HG03439 (cell line): ENCODE measurements around the gene ABLIM2.

Experiments
- ATAC-seq: cut with Tn5 transposase; IDR thresholded peaks from one replicate; pipeline ENCODE4 v1.9.1; 2021; ENCODE audit warnings: mild to moderate bottlenecking, moderate library complexity; ENCODE audit not compliant: unreplicated experiment

ABLIM2 gene

DNA sequence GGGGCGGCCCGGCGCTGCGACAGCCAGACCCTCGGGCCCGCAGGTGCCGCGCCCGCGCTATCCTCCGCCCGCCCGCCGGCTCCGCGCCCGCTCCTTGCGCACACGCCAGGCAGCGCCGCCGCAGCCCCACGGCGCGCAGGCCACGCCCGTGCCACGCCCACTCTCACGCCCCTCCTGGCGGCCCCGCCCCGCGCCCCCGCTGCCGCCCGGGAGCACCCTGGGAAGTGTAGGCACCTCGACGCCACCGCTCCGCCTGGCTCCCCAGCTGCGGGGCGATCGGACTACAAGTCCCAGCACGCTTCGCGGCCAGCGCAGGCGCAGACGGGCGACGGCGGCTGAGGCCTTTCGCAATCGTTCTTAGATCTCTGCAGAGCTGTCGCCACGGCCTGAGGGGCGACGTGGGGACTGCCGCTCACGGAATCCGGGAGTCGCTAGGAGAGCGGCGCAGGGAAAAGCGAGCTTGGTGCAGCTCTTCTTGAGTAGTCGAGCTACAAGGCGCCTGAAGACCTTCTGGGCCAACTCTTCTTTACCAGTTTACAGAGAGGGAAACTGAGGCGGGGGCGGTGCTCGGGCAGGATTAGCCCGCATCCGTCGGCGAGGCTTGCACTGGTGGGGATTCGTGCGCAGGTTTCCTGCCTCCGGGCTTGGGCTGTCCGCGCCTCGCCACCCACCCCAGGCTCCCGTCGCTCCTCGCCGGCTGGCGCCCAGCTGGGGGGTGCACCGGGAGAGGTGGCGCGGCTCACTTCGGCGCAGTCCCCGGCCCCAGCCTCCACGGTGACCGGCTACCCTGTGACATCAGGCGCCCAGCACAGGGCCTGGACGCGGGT lies at the start of gene ABLIM2:
Gene ABLIM2 (minus strand): TSS at position 104 of the 827 bp plus-strand sequence. CDS start 124 bp downstream, outside the sequence.
- peak; percentile 97 for ATAC-seq

DNA sequence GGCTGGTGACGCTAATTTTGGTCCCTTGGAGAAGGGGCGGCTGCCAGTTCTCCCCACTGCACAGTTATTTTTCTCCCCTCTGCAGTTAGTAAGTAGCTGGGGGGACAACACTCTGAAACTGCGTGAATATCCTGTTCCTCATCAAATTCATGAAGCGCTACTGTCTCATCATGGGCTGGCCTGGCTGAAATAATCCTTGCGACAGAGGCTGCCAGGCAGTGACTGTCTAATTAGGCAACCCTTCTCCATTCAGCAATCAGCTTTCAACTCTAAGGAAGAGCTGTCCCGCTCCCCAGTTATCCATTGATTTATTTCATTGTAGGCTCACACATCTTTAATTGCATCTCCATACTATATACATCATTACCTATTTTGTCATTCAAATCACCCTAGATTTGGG lies 48.7 kb upstream of the ABLIM2 start:
- no peak for ATAC-seq

DNA sequence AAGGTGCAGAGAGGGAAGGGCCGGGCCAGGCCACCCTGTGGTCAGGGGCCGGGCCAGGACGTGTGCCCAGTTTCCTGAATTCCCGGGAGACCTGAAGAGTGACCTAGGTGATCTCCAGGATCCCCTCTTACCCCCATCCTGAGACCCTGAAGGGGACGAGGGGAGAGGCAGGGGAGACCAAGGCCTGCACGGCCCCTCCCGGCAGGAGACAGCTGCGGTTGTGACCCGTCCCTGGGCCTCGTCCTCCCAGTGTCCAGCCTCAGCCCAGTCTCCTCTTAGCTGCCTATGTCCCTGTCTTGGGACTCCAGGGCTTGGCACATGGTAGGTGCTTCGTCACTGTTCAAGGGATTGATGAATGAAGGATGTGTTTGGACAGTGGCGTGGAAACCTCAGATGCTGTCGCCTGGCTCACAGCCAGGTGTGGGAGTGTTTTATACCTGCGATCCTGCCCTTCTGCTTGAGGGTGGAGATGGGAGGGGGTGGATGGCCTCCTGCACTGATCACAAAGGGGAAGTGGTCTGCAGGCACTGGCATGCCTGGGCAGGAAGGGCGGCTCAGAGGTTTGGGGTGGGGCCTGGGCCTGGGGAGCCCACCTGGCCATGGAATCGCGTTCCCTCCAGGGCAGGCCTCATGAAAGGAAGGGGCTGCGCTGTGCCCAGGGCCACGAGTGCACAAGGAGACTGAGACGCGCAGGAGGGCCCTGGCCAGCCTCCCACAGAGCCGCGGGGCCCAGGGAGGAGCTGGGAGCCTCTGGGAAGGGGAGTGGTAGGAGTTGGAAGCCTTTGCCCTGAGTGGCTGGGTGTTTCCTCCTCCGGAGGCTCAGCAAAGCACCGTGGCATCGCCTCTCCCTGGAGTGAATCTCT lies 47.4 kb upstream of the ABLIM2 start:
- ATAC-seq: no peak

DNA sequence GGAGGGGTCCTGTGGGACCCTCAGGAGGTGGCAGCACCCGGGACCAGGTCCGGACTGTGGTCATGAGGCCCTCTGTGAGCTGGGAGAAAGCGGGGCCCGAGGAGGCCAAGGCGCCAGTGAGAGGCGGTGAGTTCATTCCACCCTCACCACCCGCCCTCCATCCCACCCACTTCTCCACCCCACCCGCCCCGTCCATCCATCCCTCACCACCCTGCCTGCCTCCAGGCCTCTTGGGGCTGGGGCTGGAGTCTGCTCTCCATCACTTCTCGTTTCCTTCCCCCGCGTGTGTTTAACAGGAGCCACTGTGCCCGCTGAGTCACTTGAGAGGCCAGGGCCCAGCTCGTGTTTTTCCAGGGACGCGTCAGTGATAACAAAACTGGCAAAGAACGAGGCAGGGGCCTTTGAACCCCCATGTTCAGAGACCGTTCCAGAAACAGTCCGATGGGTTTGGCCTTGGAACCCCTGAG lies 46.7 kb upstream of the ABLIM2 start:
- ATAC-seq: no peak

DNA sequence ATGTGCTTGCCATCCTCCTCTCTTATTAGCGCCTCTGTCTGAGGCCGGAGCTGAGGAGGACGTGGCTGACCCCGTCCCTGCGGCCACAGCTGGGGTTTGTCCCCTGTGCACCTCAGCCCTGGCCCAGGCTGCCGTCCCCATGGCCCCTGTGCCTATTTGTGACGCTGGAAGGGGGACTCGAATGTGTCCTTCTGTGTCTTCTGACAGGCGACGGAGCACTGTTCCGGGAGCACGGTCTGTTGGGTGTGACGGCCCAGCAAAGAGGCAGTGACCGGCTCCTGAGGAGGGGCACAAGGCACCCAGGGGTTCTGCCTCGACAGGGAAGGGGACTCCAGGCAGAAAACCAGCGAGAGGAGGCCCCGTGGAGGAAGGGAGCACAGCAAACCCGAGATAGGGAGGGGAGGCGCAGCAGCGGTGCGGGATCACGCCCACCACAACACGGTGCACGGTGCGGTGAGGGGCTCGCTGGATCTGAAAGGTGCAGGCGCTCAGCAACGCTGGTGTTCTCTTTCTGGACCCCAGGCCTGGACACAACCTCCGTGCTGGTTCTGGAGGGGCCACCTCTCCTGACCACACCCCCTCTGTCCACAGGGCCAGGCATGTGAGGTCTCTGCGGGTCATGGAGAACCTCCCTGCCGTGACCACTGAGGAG lies 46.1 kb upstream of the ABLIM2 start:
- no peak for ATAC-seq

DNA sequence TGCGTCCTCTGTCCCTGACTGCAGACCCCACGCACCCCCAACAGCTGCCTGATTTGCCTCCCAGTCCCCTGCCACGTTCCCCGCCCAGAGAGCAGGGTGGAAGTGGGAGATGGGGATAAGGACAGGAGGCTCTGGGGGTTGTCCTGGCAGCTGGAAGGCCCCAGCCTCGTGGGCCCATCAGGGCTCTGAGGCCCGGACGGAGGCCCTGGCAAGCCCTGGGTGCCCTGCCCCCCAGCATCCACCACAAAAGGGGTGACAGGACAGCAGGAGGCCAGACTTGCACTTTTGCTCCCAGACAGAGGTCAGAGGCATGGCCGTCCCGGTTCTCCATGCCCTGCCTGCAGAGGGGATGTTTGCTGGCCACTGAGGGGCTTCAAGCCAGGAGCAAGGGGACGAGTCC lies 45.2 kb upstream of the ABLIM2 start:
- no peak for ATAC-seq

DNA sequence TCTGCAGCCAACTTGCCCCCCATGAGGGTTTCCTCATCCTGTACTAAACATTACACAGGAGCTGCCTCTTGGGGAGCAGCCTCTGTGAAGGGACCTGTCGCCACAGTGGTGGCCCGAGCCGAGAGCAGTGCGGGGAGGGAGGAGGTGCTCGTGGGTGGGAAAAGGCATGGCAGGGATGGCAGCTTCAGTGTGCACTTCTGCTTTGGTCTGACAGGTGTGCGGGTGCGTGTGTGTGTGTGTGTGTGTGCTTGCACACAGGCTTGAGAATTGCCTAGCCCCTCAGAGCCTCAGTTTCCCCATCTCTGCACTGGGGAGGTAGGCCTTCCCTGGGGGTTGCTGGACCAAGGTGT lies 44.4 kb upstream of the ABLIM2 start:
- no peak for ATAC-seq

DNA sequence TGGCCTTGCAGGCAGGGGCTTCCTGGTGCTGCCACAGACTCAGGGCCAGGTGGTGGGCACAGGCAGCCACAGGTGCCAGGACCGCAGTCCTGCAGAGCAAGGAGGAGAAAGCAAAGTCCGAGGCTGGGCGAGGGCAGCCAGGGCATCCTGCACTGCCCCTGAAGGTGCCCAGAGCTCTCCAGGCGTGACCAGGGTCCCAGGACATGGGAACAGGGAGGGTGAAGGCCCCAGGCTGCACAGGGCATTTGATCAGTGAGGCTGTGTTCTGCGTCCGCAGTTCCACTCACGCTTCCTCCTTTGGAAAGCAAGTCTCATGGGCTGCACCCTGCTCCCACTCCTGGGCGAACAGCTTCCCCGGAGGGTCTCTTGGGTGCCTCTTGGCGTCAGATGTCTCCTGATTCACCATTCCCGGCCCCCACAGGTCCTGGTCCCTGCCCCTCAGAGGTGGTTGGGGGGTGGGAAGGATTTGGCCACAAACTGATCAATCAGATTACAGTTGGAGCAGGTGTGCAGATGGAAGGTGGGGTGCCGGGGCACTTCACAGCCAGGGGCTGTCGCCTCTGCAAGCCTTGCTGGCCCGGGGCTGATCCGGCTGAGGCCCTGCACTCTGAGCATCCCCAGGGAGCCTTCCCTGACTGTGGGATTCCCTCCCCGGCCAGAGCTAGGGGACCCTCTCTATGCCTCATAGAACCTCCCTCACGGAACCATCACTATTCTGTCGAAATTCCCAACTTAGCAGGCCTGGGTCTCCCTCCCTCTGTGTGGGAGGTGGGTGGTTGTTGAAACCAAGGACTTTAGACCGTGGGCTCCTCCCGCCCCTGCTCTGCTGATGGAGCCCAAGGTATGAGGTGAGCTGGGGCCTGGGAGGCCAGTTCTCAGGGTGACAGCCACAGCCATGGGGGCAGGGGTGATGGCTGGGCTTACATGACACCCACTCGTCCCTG lies 43.8 kb upstream of the ABLIM2 start:
- no peak for ATAC-seq

DNA sequence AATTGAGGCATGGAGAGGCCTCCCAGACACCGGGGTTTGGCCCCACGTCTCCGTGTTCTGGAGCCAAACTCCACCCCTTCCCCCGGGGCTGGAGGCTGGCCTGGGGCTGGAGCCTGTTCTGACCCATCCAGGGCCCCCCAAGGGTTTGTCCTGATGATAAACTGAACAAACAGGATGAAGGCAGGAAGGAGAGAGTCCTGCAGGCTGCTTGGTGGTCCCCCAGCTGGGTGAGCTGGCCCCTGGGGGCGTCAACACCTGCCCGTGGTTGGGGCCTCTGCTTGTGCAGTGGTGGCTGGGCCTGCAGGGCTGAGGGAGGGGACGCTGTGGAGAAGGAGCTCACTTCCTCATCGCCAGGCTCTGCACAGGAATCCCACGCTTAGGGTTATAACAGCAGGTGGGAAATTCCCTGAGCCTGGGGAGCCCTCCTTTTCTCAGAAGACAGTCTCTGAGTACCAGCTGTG lies 42.7 kb upstream of the ABLIM2 start:
- peak; percentile 38 for ATAC-seq

DNA sequence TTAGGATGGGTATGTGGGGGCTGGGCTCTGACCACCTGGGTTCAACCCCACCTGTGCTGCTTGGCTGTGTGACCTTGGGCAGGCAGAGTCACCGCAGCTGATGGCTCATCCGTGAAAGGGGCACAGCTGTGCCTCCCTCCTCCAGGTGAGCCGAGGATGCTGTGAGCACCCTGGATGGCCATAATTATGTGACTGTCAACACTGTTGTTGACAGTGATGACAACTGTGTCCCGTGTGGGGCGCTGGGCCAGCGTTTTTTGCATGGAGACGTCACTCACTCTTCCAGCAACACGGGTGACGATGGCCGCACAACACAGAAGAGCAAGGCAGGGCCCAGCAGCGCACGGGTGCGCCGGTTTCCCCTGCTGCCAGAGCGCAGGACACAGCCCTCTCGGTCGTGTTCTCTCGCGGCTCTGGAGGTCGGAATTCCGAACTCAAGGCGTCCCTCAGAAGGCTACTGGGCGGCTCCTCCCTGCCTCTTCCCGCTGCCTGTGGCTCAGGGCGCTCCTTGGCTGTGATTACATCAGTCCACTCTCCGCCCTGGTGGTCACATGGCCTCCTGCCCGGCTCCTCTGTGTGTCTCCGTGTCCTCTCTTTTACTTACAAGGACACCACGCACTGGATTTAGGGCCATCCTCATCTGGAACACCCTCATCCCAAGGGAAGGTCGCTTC lies 41.8 kb upstream of the ABLIM2 start:
- no peak for ATAC-seq

DNA sequence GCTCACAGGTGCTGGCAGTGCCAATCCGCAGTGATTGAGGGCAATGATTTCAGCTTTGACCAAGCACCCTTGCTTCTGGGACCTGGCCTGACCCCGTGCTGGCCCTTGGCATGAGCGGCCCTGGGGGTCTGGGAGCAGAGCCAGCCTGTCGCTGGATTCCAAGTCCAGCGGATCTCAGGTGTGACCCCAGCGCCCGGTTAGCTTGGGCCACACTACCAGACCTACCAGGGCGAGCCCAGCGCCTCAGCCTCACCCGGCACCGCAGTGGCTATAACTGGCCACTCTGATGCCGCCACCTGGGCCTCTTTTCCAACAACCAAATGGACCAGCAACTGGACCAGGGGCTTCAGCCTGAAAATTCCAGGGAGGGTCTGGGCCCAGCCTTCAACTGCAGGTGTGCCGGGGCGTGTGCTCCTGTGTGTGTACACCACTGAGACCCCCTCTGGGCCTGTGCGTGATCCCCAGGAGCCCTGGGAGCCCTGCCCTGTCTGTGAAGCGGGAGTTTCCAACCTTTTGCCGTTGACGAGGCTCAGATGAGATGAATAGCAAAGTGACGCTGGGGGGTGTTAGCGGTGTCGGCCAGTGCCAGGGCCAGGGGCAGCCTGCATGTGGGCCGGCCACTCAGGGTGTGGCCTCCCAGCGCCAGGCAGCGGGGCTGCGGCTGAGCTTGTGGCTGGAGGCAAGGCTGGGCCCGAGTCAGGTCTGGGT lies 41.1 kb upstream of the ABLIM2 start:
- no peak for ATAC-seq

DNA sequence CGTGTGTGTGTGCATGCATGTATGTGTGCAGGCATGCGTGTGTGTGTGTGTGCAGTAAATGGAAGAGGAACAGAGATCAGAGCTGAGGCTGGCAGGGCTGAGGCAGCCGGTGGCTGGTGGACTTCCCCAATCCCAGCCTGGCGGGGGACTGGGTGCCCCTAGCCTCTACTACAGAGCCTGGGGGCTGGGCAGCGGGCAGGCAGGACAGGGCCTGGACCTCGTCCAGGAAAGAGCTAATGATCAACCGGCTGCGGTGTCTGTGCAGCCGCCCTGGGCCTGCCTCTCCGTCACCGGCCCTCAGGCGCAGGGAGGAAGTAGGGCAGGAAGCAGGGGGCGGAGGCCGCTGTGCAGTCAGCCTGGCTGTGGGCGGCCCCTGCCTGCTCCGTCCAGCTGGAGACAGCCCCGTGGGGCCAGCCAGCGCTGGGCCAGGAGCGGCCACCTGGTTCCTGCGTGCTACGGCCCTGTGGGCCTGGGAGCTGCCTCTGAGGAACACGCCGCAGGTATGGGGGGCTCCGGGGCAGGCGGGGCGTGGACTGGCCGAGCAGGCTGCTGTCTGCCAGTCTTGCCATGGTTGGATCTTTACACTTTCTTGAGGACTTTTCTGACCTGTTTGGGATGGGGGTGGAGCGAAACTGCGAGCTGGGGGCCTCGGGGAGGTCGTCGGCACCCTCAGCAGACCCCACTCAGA lies 40.4 kb upstream of the ABLIM2 start, which contains the start of gene SH3TC1:
Gene SH3TC1 (plus strand): TSS at position 385 of the 688 bp plus-strand sequence. CDS start 5,905 bp downstream, outside the sequence.
- ATAC-seq: peak; percentile 76

DNA sequence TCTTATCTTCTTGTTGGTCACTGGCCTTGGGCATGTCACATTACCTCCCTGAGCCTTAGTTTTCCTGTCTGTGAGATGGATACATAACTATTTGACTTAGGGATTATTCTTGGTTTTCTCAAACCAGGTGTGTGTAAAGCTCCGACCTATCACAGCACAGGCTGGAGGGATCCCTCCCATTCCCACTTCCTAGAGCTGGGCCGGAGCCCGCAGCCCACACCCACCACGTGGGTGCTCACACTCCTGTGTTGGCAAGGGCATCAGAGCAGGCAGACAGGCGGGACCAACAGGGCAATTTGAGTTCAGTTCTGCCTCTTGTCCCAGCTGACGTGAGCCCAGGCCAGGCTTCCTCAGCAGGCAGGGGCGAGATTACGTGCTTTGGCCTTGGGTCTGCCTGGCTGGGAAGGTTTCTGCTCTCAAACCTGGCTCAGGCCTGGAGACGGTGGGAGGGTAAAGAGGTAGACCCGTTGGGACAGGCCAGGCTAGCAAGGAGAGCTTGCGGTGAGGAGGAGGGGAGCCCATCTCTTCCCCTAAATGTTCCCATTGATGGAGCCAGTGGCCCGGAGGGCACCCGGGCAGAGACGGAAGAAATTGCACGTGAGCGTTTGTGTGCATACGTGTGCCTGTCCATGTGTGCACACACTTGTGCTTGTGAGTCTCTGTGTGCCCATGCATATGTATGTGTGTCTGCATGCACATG lies 39.7 kb upstream of the ABLIM2 start:
- ATAC-seq: no peak

DNA sequence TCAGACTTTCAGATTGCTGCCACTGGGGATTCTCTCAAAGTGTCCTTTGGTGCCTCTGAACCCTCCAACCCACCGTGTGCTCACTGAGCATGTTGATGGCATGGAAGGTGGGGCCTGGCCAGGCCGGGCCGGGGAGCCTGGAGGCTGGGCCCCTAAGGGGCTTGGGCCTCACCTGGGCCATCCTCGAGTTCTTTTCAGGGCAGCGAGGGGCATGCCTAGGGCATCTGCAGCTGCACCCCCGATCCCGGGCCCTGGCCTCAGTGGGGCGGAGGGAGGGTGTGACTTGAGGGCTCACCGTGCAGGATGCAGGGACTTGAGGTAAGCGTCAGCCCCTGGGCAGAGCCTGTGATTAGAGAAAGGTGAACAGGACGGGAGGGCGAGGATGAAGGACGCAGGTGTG lies 38.9 kb upstream of the ABLIM2 start:
- ATAC-seq: no peak

DNA sequence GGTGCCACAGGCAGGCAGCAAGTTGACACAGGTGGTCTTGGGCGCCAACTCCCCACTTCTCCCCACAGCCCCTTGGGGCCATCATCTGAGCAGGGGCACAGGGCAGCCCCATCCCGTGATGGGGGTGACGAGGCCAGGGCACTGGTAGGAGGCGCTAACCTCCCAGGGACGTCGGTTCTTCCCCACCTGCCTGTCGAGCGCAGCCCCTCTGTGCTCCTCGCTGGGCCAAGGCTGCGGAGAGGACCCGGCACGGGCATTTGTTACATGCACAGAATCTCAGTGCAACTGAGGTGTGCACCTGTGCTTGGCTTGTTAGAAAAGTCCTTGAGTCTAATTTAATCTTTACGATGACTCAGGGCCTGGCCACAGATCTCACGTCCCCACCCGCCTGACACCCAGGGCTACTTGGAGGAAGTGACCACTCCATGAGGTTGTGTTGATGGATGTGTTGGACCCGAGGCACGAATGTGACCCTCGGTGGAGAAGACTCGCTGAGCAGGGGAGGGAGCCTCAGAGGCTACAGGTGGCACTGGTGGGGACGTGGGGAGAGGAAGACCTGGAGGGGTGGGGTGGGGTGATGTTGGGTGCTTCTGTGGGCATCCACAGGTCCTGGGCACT lies 37.3 kb upstream of the ABLIM2 start:
- no peak for ATAC-seq

DNA sequence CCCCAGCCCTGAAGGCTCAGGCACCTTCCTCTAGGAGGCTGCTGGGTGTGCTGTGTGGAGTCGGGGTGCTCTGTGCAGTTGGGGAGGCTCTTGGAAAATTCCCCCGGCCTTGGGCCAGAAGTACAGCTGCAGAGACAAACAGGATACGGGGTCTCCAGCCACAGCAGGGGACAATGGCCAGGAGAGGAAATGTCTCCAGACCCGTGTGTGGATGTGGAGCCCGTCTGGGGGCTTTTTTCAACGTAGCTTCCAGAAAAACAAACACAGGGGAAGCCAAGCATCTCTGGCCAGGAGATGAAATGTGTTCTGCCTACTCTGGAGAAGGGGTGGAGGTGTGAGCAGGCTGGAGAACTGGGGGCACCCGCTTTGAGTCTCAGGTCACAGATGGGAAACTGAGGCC lies 36.8 kb upstream of the ABLIM2 start:
- ATAC-seq: no peak
